Neural progenitor cell (in vitro differentiated cells): ENCODE results near the gene CAD. TPM values are rescaled to one million over a fixed set of nuclear protein-coding genes. Genes with fewer than 3 reads are reported as not detected.

Experiments
- DNase-seq: peaks from one replicate; pipeline ENCODE4 v3.0.0-alpha.2; 2016; ENCODE audit warnings: low spot score
- H2AFZ ChIP-seq: fragments of 200-600 bp; sonication (generic); replicated peaks from 2 replicates; pipeline ENCODE4 v1.6.1; 2016; ENCODE audit warnings: antibody characterized with exemption
- H3F3A ChIP-seq: fragments of 200-600 bp; sonication (generic); 2 replicates; pipeline ENCODE4 v1.6.1; 2016; ENCODE audit warnings: antibody characterized with exemption, low read depth
- H3K27ac ChIP-seq: fragments of 200-600 bp; sonication (generic); 2 replicates; pipeline ENCODE4 v1.5.1; 2016; ENCODE audit warnings: mild to moderate bottlenecking
- H3K27me3 ChIP-seq: fragments of 200-600 bp; sonication (generic); 2 replicates; pipeline ENCODE4 v1.6.1; 2016; ENCODE audit warnings: mild to moderate bottlenecking, moderate library complexity
- H3K36me3 ChIP-seq: fragments of 200-600 bp; sonication (generic); 2 replicates; pipeline ENCODE4 v1.5.1; 2016
- H3K4me1 ChIP-seq: fragments of 200-600 bp; sonication (generic); 2 replicates; pipeline ENCODE4 v1.6.1; 2016; ENCODE audit warnings: mixed run types
- H3K4me2 ChIP-seq: fragments of 200-600 bp; sonication (generic); 2 replicates; pipeline ENCODE4 v1.6.1; 2016
- H3K4me3 ChIP-seq: fragments of 200-600 bp; sonication (generic); 2 replicates; pipeline ENCODE4 v1.5.1; 2016
- H3K79me2 ChIP-seq: fragments of 200-600 bp; sonication (generic); 2 replicates; pipeline ENCODE4 v1.6.1; 2016; ENCODE audit warnings: low read depth
- H3K9ac ChIP-seq: fragments of 200-600 bp; sonication (generic); 2 replicates; pipeline ENCODE4 v1.6.1; 2016
- H3K9me3 ChIP-seq: fragments of 200-600 bp; sonication (generic); 2 replicates; pipeline ENCODE4 v1.5.1; 2016; ENCODE audit warnings: low read depth
- H4K20me1 ChIP-seq: fragments of 200-600 bp; sonication (generic); 2 replicates; pipeline ENCODE4 v1.6.1; 2016; ENCODE audit warnings: low read depth
- H3K27ac Mint-ChIP-seq: 3 replicates; pipeline ENCODE4 v1.8.0; 2021; ENCODE audit warnings: mixed read lengths
- H3K27me3 Mint-ChIP-seq: 2 replicates; pipeline ENCODE4 v1.8.0; 2022; ENCODE audit warnings: low read depth, mild to moderate bottlenecking, inconsistent platforms, moderate library complexity, mixed read lengths; ENCODE audit not compliant: insufficient read depth
- H3K36me3 Mint-ChIP-seq: 3 replicates; pipeline ENCODE4 v1.8.0; 2021; ENCODE audit warnings: mixed read lengths
- H3K4me1 Mint-ChIP-seq: 3 replicates; pipeline ENCODE4 v1.8.0; 2021; ENCODE audit warnings: mixed read lengths
- H3K4me3 Mint-ChIP-seq: 3 replicates; pipeline ENCODE4 v1.8.0; 2021; ENCODE audit warnings: mild to moderate bottlenecking, moderate library complexity, mixed read lengths
- H3K9me3 Mint-ChIP-seq: 3 replicates; pipeline ENCODE4 v1.8.0; 2020; ENCODE audit warnings: mixed read lengths
- CTCF ChIP-seq: fragments of 200-600 bp; sonication (generic); IDR thresholded peaks from 2 replicates; pipeline ENCODE4 v1.5.1; 2017; ENCODE audit warnings: antibody characterized with exemption, mild to moderate bottlenecking
- EZH2 ChIP-seq: fragments of 200-600 bp; sonication (generic); IDR thresholded peaks from 2 replicates; pipeline ENCODE4 v1.6.1; 2017; ENCODE audit warnings: antibody characterized with exemption, mild to moderate bottlenecking, moderate library complexity
- EZH2phosphoT487 ChIP-seq: fragments of 200-600 bp; sonication (generic); IDR thresholded peaks from 2 replicates; pipeline ENCODE4 v1.6.1; 2017; ENCODE audit warnings: antibody characterized with exemption
- total RNA-seq: library from RNA; depleted of rRNA; stranded (reverse); fragments of >200 nt; gene quantifications from 2 replicates; pipeline ENCODE4 v1.2.3, GENCODE V29; 2015; ENCODE audit warnings: low replicate concordance

The CAD gene
- total RNA-seq, 1 donor from 2014 or later, result 26.5 TPM

DNA sequence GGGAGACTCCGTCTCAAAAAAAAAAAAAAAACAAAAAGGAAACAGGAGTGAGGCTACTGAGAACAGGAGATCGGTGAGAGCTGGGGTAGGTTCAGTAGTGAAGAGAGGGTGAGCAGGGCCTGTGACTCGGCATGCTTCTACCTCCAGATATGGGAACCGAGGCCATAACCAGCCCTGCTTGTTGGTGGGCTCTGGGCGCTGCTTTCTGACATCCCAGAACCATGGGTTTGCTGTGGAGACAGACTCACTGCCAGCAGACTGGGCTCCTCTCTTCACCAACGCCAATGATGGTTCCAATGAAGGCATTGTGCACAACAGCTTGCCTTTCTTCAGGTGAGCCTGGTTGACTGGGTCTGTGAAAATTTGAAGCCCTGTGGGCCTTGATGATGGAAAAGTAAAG is 6.2 kb downstream of the CAD start:
- Histone ChIP-seq H3K27ac (no peak overlapping the region), H2AFZ (no peak overlapping the region), H3K4me3 (no peak overlapping the region), H3K79me2 (peaks cover 21% of the 10 kb centered on the region), H3K9me3 (no peaks in the 10 kb centered on the region), H3K9ac (no peak overlapping the region), H3K27me3 (no peaks in the 10 kb centered on the region), H3K4me1 (peaks cover 2% of the 10 kb centered on the region), H3K36me3 (peaks cover 16% of the 10 kb centered on the region), H3F3A (no peaks in the 10 kb centered on the region), H3K4me2 (no peak overlapping the region), H4K20me1 (no peaks in the 10 kb centered on the region)
- H3K4me3 Mint-ChIP-seq, result no peak overlapping the region
- no peak overlapping the region for H3K27ac Mint-ChIP-seq
- H3K4me1 Mint-ChIP-seq, result peaks cover 4% of the 10 kb centered on the region
- no peak for DNase-seq
- H3K27me3 Mint-ChIP-seq, result peaks cover 6% of the 10 kb centered on the region
- peaks cover 39% of the 10 kb centered on the region for H3K36me3 Mint-ChIP-seq
- no peaks in the 10 kb centered on the region for H3K9me3 Mint-ChIP-seq
- no peak for TF ChIP-seq EZH2phosphoT487
- no peak for TF ChIP-seq EZH2
- TF ChIP-seq CTCF, result no peak

- peaks cover 36% of the 10 kb centered on the region for H3K36me3 Mint-ChIP-seq
Measured at GRCh38 chr2:27225526-27225925, 8.4 kb downstream of the CAD start.

GRCh38 chr2:27227501-27227900 is 10.3 kb downstream of the CAD start:
- peaks cover 29% of the 10 kb centered on the region for H3K36me3 Mint-ChIP-seq

More at GRCh38 chr2:27225526-27225925, 8.4 kb downstream of the CAD start:
- no peak for DNase-seq
- peaks cover under 1% of the 10 kb centered on the region for H3K79me2 ChIP-seq
- Mint-ChIP-seq H3K4me3 (no peak overlapping the region), H3K4me1 (no peaks in the 10 kb centered on the region), H3K27ac (no peak overlapping the region), H3K9me3 (no peaks in the 10 kb centered on the region), H3K27me3 (peaks cover 8% of the 10 kb centered on the region)
- no peaks in the 10 kb centered on the region for H3K9me3 ChIP-seq
- no peak overlapping the region for H3K4me2 ChIP-seq
- TF ChIP-seq EZH2 (no peak), EZH2phosphoT487 (no peak), CTCF (no peak)
- no peaks in the 10 kb centered on the region for H4K20me1 ChIP-seq
- H3F3A ChIP-seq, result no peaks in the 10 kb centered on the region
- H3K36me3 ChIP-seq, result peaks cover 12% of the 10 kb centered on the region
- H3K4me3 ChIP-seq, result no peak overlapping the region
- no peak overlapping the region for H3K27ac ChIP-seq
- H3K27me3 ChIP-seq, result no peaks in the 10 kb centered on the region
- no peak overlapping the region for H3K9ac ChIP-seq
- H2AFZ ChIP-seq, result no peak overlapping the region
- no peaks in the 10 kb centered on the region for H3K4me1 ChIP-seq

More at GRCh38 chr2:27227501-27227900, 10.3 kb downstream of the CAD start:
- H3K27ac Mint-ChIP-seq, result no peak overlapping the region
- H3K9me3 Mint-ChIP-seq, result no peaks in the 10 kb centered on the region
- Histone ChIP-seq H3K9me3 (no peaks in the 10 kb centered on the region), H3K27ac (no peak overlapping the region), H3K9ac (no peak overlapping the region), H3K36me3 (peaks cover 12% of the 10 kb centered on the region), H2AFZ (no peak overlapping the region), H3K27me3 (no peaks in the 10 kb centered on the region), H4K20me1 (no peaks in the 10 kb centered on the region), H3K4me3 (no peak overlapping the region), H3K4me1 (no peaks in the 10 kb centered on the region), H3K79me2 (no peaks in the 10 kb centered on the region), H3K4me2 (no peak overlapping the region), H3F3A (no peaks in the 10 kb centered on the region)
- H3K4me1 Mint-ChIP-seq, result no peaks in the 10 kb centered on the region
- H3K4me3 Mint-ChIP-seq, result no peak overlapping the region
- H3K27me3 Mint-ChIP-seq, result peaks cover 4% of the 10 kb centered on the region
- no peak for DNase-seq
- no peak for TF ChIP-seq CTCF
- no peak for TF ChIP-seq EZH2
- TF ChIP-seq EZH2phosphoT487, result no peak
